ENCODE measurements around the gene PET117.
"Not testable (repeated sequence)": the region's sequence is repeated elsewhere in the genome, so short reads cannot be mapped to it uniquely, and the experiment has no call there.

GRCh38 chr20:18180366-18180765 lies 42.7 kb downstream of the PET117 start:
- TF ChIP-seq POLR2A, CTCF (IDR thresholded peaks at IDR 0.05): not testable (repeated sequence)

All from testis (tissue), 2 donors.